Measurements from ENCODE around the gene ATOH8.

DNA sequence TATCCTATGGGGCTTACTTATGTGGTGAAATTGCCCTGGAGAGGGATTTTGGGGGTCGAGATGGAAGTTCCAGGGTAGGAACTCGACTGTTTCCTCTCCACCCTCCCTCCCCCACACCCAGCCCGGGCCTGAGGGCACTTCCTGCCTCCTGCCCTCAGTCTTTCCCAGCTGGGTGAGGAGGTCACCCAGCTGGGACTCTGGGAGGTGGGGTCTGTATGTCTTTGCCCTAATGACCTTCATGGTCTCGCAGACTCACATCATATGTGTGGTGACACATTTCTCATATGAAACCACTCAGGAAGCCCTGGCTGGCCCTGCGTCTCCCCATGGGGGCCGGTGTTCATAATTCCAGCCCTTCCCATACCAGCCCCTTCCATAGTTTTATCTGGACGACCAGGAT is 12.4 kb downstream of the ATOH8 start:
- TF ChIP-seq, protein P1, sequence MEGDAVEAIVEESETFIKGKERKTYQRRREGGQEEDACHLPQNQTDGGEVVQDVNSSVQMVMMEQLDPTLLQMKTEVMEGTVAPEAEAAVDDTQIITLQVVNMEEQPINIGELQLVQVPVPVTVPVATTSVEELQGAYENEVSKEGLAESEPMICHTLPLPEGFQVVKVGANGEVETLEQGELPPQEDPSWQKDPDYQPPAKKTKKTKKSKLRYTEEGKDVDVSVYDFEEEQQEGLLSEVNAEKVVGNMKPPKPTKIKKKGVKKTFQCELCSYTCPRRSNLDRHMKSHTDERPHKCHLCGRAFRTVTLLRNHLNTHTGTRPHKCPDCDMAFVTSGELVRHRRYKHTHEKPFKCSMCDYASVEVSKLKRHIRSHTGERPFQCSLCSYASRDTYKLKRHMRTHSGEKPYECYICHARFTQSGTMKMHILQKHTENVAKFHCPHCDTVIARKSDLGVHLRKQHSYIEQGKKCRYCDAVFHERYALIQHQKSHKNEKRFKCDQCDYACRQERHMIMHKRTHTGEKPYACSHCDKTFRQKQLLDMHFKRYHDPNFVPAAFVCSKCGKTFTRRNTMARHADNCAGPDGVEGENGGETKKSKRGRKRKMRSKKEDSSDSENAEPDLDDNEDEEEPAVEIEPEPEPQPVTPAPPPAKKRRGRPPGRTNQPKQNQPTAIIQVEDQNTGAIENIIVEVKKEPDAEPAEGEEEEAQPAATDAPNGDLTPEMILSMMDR (IDR thresholded peaks at IDR 0.05), result no peak
- no peak for TF ChIP-seq POLR2A (IDR thresholded peaks at IDR 0.05)

All from thyroid gland (tissue), 4 donors.